GDM1 (cell line): Measurements from ENCODE around the gene PHYH.
"Not testable (repeated sequence)": the region's sequence is repeated elsewhere in the genome, so short reads cannot be mapped to it uniquely, and the experiment has no call there.

Experiments
- DNase-seq: peaks from one replicate; lab custom pipeline; 2025; lab: John Stamatoyannopoulos, UW

Gene PHYH

DNA sequence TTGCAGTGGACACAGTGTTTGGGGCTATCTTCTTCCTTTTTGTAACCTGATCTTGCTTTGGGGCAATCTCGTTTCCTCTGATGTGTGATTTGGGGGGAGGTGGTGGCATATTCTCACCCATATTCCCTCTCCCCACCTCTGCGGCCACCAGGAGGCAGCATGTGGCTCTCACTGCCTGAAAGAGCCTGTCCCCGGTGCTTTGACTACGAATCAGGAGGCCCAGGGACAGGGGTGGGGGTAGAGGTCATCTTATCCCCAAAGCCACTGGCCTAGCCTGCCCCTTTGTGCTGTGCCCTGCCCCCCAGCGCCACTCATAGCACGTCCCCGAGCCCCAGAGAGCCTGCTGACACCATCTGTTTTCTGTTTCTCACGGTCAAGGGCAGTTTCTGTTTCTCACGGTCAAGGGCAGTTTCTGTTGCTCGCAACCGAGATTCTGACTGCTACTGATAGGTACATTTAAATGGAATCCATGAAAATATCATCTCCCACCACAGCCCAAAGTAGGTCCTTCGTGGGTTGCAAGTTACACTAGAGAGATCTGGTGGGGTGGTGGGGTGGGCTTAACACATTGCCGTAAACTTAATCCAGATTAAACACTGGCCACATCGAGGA, 28.2 kb downstream of the PHYH start:
- no peak for DNase-seq

DNA sequence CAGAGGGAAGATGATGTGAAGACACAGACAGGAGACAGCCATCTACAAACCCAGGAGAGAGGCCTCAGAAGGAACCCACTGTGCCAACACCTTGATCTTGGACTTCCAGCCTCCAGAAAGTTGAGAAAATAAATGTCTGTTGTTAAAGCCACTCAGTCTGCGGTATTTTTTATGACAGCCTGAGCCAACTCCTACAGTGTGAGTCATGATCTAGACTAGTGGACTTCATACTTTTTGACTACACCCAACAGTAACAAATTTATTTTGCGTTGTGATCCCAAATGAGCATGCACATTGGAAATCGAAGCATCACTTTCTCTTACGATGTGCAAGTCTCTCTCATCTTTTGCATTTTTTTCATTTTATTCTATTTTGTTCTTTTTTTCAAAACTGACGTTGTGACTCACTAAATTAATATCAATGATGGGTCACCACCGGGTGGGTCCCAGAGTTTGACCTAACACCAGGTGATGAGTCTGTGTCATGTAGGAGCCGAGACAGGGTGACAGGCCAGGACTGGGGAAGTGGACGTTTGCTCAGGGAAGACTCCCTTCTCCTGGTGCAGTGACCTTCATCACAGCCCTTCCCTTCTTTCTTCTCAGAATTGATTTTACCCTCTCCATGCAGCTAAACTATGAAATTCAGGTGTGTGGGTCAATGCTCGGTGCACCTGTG, 28.9 kb downstream of the PHYH start:
- DNase-seq: no peak

GRCh38 chr10:13268841-13269240, 31.0 kb downstream of the PHYH start:
- no peak for DNase-seq

- DNase-seq: no peak
These were observed 31.6 kb downstream of the PHYH start for GRCh38 chr10:13268310-13268709.

DNA sequence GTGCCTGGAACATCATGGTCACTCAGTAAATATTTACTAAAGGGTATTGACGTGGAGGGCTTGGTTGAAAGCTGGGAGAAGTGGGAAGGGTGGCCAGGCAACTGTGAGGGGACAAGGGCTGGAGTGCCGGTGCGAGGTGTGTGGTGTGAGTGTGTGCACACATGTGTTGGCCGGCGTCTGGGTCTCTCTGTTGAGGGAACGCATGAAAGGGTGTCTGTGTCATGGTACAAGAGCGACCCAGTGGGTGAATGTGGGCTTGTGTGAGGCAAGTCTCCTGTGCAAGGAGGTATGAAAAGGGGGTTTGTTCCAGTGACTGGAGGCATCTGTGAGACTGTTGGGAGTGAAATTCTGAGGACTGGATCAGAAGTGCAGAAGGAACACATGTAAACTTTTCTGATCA, 36.3 kb downstream of the PHYH start:
- DNase-seq: no peak

DNA sequence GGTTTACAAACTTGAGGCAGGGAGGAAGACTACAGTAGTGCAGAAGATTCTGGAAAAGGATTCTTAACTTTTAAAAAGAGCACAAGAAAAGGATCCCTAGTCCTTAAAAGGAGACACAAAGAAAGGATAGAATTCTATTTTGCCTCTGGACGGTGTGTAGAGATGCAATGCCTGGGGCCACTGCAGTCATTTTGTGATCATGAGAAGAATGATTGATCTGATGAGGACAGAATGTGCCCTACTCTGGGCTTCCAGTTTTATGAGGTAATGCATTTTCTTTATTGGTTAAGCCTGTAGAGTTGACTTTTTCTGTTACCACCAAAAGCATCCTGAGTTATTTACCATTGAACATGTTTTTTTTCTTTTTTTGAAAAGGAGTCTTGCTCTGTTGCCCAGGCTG, 37.4 kb downstream of the PHYH start:
- no peak for DNase-seq

DNA sequence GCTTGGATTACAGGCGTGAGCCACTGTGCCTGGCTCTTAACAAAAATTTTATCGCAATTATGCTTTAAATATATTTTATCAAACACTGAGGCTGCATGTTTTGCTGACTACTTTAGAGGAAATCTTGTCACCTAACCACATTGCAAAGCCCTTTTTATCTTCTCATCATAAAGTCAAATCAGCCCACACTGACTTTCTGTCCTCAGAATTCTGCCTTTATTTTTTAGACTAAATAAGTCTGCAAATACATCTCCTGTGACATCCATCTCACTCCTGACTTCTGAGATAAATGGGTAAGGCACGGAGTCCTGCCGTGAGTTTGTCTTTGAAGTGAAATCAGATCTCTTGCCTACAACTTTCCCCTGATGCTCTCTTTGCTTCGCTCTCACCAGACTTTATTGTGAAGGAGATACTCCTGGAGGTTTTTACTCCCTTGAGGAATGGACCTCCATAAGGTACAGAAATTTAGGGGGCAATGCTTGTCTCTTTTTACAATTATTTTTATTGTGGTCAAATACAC, 42.2 kb downstream of the PHYH start:
- DNase-seq: no peak

DNA sequence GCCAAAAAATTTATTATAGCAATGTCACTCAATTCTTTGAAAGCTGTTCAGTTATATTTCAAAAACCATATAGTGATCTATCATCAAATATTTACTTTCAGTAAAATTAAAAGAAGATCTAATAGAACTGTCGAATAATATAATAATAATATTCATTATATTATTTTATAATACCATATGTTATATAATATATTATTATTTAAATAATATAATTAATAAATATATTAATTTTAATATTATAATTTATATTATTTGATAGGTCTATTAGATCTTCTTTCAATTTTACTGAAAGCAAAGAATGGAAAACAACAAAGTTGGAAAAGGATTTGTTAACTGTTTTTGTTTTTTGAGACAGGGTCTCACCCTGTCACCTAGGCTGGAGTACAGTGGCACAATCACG, 43.2 kb downstream of the PHYH start:
- no peak for DNase-seq

DNA sequence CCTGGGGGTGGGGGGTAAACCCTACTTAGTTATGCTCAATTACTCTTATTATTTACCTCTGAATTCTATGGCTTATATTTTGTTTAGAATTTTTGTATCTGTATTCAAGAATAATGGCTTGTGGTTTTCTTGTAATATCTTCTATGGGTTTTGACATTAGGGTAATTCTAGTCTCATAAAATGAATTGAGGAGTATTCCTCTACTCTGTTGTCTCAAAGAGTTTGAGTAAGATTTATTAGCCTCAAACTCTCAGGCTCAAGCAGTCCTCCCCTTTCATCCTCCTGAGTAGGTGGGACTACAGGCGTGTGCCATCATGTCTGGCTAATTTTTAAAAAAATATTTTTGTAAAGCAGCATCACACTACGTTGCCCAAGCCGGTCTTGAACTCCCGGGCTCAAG, 46.1 kb downstream of the PHYH start:
- DNase-seq: no peak

DNA sequence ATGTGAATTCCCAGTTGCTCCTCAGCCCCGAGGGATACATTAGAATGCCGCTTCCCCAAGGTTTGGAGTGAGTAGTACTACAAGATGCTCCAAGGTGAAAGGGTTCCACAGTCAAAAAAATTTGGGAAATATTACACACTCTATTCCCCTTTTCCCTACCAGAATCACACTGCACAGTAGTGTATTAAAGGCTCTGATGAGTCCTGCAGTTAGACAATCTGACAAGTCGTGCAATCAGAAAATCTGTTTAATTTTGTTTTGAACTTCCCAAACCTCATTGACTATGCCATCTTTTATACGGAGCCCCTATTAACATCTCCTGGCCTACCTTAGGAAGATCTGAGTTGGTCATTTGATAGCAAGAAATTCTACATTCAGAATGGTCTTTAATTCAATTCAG, 52.1 kb downstream of the PHYH start:
- DNase-seq: no peak

- DNase-seq: no peak
These were observed 52.6 kb downstream of the PHYH start for GRCh38 chr10:13247246-13247645.

DNA sequence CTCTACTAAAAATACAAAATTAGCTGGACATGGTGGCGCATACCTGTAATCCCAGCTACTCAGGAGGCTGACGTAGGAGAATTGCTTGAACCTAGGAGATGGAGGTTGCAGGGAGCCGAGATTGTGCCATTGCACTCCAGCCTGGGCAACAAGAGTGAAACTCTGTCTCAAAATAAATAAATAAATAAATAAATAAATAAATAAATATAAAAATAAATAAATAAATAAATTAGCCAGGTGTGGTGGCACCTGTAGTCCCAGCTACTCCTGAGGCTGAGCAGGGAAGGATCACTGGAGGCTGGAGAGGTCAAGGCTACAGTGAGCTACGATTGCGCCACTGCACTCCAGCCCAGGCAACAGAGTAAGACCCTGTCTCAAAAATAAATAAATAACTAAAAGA, 57.6 kb downstream of the PHYH start:
- DNase-seq: not testable (repeated sequence)

- DNase-seq: no peak
These were observed 58.3 kb downstream of the PHYH start for GRCh38 chr10:13241613-13242012.

GRCh38 chr10:13239923-13240322, 59.9 kb downstream of the PHYH start:
- DNase-seq: no peak

DNA sequence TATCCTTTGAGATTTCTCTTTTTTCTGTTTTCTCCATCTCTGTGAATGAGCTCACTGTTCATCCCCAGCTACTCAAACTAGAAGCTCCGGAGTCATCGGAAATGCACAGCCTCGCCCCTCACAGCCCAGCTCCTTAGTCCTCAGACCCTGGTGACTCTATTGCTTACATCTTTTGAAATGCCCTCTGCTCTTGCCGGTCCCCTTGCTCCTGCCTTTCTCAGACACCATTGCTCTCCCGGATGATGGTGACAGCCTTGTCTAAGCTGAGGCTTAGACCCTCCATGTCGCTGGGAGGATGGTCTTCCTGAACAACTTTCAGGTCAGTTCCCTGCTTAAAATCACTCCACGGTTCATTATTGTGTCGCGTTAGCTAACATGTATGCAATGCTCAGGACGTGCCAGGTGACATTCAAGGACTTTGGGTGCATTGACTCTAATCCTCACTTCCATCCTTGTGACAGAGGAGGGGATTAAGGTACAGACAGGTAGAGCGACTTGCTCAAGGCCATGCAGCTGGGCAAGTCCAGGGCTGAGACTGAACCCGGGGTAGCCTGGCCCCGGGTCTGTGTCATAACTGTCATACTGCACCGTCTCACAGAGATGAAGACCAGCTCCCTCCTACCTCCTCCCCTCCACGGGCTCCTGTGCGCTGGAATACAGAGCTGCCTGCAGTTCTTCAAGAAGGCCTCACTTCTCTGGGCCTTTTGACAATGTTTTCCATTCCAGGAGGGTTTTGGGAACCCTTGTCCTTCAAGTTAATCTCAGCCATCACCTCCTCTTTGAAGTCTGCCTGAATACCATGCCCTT, 61.4 kb downstream of the PHYH start:
- no peak for DNase-seq

- no peak for DNase-seq
These were observed 63.2 kb downstream of the PHYH start for GRCh38 chr10:13236638-13237037.

- DNase-seq: not testable (repeated sequence)
These were observed 65.1 kb downstream of the PHYH start for GRCh38 chr10:13234736-13235135.

GRCh38 chr10:13234172-13234571, 65.7 kb downstream of the PHYH start, which contains the start of gene UCMA:
Gene UCMA (minus strand): TSS chr10:13234374. CDS start chr10:13234258, 116 bp downstream.
- no peak for DNase-seq

DNA sequence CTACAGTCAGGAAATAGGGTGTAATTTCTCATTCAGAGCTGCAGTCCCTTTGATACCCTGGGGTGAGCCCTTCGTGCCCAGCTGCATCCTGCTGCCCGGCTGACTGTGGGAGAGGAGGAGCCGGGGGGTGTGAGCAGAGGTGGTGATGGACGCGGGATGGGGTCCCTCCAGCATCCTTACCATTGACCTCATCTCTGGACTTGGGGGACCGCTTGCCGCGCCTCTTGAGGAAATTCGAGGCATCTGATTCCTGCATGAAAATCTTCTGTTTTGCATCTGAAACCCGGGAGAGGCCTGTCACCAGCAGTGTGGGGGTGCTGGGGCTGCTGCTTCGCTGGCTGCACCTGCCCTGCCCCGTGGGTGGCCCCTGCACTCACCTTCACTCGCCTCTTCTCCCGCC, 66.5 kb downstream of the PHYH start:
- no peak for DNase-seq

- no peak for DNase-seq
These were observed 68.1 kb downstream of the PHYH start for GRCh38 chr10:13231808-13232207.

- no peak for DNase-seq
These were observed 68.7 kb downstream of the PHYH start for GRCh38 chr10:13231190-13231589.
